Measurements from ENCODE around the gene SDK2.

GRCh38 chr17:73396431-73397277 lies 247.6 kb downstream of the SDK2 start:
- TF ChIP-seq CTCF (IDR thresholded peaks at IDR 0.05; ENCODE audit: low read length) (no peak), EZH2 (optimal IDR thresholded peaks at IDR 0.05; ENCODE audit: low read depth, low read length) (no peak)

Measured in MM.1S (cell line).